Right hindlimb (tissue), 1 donor: ENCODE data around the gene RPS18.
A peak's percentile ranks its signal among the peaks of the same experiment; 100 is the strongest.
"Not testable (repeated sequence)": the region's sequence is repeated elsewhere in the genome, so short reads cannot be mapped to it uniquely, and the experiment has no call there.

ENCODE experiments used
- DNase-seq: peaks from one replicate; pipeline ENCODE4 v3.0.0-alpha.2; 2018

Gene RPS18

DNA sequence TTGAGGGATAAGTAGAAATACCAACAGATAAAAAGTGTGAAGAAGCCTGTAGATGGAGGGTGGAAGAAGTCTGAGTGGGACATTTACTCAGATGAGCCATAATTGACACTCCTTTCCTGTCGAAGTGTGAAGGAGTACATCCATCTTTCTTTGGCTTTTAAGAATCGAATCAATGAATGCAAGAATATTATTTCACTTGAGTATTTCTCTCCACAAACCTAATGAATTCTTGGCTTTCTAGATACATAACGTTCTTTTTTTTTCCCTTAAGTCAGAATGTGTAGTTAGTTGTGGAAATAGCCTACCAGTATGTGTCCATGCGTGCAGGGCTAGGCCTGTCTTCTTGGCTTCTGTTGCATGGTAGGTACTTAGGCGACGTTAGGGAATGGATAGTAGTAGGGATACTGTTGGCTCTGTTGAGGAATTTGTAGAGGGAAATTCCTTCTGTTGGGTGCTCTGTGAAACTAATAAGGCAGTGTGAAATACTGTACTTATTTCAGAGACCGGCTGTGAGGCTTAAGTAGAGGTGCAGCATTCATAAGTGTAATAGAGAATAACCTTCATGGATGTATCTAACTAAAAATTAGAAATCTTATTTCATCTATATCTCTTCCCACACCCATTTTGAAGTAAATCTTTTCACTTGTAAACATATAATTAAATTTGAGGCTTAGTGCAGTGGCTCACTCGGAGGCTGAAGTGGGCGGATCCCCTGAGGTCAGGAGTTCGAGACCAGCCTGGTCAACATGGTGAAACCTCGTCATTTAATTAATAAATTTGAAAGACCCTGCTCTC, 1.5 kb downstream of the RPS18 start:
- DNase-seq, result no peak

DNA sequence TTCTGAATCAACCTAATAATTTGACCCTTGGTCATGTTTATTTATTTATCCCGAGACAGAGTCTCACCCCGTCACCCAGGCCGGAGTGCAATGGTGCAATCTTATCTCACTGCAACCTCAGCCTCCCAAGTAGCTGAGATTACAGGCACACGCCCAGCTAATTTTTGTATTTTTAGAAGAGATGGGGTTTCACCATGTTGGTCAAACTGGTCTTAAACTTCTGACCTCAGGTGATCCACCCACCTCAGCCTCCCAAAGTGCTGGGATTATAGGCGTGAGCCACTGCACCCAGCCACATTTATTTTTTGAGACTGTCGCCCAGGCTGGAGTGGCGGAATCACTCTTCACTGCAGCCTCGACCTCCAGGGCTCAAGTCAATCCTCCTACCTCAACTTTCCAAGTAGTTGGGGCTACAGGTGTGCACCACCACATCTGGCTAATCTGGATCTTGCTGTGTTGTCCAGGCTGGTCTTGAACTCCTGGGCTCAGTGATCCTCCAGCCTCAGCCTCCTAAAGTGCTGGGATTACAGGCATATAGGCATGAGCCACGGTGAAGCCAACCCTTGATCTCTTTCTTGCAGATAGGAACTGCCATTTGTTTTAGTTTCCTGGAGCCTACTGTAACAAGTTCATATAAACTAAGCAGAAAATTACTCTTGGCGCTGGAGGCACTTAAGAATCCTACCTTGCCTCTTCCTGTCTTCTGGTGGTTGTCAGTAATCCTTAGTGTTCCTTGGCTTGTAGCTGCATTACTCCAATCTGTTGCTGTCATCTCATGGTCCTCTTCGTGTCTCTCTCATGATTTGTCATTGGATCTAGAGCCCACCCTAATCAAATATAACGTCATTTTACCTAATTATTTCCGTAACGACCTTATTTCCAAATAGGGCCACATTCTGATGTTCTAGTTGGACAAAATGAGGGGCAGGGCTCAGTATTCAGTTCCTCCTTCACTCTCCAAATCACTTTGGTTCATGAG, 2.3 kb downstream of the RPS18 start:
- no peak for DNase-seq

DNA sequence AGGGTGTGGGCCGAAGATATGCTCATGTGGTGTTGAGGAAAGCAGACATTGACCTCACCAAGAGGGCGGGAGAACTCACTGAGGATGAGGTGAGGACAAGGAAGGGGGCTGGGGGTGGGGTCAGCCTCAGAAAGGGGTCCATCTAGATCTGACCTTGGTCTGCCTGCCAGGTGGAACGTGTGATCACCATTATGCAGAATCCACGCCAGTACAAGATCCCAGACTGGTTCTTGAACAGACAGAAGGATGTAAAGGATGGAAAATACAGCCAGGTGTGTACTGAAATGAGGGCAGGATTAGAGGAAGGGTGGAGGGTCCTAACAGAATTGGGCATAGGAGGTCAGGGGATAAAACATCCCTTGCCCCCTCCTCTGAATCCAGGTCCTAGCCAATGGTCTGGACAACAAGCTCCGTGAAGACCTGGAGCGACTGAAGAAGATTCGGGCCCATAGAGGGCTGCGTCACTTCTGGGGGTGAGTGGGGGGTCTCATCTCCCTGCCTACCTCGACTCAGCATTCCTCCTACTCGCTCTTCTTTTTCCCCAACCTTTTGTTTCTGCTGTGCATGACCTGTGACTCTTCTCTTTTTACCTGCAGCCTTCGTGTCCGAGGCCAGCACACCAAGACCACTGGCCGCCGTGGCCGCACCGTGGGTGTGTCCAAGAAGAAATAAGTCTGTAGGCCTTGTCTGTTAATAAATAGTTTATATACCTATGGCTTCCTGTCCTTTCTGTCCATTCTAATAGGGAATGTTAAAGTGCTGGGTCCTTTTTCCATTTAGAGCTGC, 4.1 kb downstream of the RPS18 start:
- not testable (repeated sequence) for DNase-seq

DNA sequence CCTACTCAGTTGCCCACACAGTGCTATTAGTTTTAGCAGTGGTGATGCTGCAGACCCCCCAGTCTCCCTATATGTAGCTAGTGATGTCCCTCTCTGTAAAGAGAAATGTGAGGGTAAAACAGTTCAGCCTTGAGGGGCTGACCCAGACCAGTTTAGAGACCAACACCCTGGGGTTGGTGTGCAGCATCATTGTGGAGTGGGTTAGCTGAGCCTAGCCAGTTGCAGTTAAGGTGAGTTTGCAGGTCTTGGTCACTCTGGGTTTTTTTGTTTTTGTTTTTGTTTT, 4.6 kb downstream of the RPS18 start:
- no peak for DNase-seq

DNA sequence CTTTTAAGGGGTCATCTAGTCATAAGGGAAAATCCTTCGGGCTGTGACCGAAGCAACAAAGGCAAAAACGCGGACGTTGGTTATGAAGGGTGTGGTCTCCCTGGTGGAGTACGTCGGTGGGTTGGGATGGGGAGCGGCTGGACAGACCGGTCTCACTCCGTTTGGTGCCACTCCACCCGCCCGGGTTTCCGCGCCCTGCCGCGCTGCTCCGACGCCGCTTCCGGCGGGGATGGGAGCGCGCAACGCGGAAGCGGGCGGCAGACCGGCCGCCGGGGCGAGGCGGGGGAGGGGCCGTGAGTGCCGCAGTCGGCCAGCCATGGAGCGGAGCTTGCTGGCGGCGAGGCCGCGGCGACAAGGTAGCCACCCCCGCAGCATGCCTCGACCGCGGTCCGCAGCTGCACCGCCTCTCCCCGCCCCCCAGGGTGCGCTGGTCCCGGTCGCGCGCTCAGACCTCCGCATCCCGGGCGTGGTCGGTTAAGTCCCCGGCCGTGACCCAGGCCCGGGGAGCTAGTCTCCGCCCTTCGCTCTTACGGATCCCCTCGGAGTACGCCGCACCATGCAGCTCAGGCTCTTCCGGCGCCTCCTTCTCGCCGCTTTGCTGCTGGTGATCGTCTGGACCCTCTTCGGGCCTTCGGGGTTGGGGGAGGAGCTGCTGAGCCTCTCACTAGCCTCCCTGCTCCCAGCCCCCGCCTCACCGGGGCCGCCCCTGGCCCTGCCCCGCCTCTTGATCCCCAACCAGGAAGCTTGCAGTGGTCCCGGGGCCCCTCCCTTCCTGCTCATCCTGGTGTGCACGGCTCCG, 5.2 kb downstream of the RPS18 start, which contains the start of gene B3GALT4:
TSS of gene B3GALT4 (plus strand) at position 260 of the 799 bp plus-strand sequence. CDS start at position 557, 297 bp downstream.
- peak; percentile 90 for DNase-seq

DNA sequence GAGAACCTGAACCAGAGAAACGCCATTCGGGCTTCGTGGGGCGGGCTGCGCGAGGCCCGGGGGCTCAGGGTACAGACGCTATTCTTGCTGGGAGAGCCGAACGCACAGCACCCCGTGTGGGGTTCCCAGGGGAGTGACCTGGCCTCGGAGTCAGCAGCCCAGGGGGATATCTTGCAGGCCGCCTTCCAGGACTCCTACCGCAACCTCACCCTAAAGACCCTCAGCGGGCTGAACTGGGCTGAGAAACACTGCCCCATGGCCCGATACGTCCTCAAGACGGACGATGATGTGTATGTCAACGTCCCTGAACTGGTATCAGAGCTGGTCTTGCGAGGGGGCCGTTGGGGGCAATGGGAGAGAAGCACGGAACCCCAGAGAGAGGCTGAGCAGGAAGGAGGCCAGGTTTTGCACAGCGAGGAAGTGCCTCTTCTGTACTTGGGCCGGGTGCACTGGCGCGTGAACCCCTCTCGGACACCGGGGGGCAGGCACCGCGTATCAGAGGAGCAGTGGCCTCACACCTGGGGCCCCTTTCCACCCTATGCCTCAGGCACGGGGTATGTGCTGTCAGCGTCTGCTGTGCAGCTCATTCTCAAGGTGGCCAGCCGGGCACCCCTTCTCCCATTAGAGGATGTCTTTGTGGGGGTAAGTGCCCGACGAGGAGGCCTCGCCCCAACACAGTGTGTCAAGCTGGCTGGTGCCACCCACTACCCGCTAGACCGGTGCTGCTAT, 6.0 kb downstream of the RPS18 start:
- DNase-seq, result no peak

DNA sequence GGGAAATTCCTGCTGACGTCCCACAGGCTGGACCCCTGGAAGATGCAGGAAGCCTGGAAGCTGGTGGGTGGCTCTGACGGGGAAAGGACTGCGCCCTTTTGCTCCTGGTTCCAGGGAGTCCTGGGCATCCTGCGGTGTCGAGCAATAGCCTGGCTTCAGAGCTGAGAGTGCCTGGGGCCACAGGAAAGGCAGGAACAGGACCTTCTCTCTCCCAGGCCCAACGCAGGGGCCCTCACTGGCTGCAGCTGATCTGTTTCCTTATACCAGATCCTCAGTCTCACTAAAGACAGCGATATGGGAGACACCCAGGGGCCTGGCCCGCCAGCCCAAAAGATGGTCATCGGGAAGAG, 6.5 kb downstream of the RPS18 start:
- DNase-seq, result no peak

DNA sequence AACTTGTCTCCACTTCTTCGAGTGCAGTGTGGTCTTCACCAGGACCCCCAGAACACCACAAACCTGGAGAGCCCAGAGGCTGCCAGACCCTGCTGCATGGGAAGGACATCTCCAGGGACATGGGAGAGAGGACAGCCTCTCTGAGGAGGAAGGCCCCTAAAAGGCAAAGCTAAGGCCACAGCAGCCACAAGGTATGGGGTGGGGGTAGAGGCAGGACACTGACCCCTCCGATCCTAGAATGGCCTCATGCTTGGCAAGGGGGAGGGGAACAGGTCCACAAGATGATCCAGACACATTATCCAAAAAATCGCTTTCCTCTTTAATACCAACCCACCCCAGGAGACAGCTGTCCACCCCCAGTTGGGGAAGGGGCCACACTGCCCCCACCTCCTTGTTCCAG, 6.9 kb downstream of the RPS18 start:
- DNase-seq, result no peak

DNA sequence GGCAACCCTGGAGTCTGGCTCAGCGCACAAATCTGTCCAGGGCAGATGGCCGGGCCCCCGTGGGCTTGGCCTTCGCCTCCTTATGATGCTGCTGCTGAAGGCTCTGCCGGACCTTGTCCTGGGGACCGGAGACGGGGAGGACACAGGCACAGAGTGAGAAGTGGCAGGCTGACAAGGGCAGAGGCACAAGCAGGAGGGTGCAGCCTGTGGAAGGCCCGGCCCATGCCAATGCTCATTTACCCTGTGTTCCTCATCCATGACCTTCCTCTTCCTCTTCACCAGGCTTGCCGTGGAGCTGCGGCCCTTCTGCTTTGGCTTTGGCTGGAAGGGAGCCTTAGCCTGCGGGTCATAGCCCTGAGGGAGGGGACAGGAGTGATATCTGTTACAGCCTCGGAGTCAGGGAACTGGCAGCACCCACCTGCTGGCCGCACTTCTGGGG, 7.4 kb downstream of the RPS18 start:
- DNase-seq, result no peak

DNA sequence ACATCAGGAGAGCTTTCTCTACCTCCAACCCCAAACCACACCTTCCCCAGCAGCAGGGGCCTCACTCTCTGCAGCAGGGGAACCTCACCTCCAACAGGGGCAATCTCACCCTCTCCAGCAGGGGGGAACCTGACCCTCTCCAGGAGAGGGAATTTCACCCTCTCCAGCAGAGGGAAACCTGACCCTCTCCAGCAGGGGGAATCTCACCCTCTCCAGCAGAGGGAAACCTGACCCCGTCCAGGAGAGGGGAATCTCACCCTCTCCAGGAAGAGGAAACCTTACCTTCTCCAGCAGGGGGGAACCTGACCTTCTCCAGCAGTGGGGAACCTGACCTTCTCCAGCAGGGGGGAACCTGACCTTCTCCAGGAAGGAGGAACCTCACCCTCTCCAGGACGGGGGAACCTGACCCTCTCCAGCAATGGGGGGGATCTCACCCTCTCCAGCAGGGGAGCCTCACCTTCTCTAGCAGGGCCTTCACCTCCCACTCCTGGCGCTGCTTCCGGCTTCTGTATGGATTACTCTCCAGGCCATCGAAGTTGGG, 8.2 kb downstream of the RPS18 start:
- no peak for DNase-seq

DNA sequence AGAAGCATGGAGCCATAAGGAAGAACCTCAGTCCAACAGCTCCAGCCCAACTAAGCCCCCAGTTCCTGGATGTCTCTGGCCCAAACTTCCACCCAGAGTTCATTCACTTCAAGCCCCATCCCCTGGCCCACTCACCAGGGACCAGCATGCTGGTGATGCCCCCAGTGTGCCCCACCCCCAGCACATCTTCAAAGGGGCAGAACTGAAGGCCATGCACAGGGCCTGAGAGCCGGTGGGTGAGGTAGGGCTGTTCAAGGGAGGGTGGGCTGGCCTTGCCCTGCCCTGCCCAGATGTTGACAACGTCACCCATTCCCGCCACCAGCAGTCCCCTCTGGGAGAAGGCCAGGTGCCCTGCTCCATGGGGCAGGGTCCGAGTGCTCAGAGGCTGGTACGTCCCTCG, 8.7 kb downstream of the RPS18 start:
- DNase-seq, result no peak

DNA sequence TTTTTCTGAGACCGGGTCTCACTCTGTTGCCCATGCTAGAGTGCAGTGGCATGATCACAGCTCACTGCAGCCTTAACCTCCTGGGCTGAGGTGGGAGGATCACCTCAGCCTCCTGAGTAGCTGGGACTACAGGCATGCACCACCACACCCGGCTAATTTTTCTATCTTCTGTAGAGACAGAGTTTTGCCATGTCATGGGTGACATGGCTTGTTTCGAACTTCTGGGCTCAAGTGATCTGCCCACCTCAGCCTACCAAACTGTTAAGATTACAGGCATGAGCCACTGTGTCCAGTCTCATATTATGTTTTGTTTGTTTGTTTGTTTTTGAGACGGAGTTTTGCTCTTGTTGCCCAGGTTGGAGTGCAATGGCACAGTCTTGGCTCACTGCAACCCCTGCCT, 13.3 kb downstream of the RPS18 start:
- DNase-seq, result not testable (repeated sequence)

DNA sequence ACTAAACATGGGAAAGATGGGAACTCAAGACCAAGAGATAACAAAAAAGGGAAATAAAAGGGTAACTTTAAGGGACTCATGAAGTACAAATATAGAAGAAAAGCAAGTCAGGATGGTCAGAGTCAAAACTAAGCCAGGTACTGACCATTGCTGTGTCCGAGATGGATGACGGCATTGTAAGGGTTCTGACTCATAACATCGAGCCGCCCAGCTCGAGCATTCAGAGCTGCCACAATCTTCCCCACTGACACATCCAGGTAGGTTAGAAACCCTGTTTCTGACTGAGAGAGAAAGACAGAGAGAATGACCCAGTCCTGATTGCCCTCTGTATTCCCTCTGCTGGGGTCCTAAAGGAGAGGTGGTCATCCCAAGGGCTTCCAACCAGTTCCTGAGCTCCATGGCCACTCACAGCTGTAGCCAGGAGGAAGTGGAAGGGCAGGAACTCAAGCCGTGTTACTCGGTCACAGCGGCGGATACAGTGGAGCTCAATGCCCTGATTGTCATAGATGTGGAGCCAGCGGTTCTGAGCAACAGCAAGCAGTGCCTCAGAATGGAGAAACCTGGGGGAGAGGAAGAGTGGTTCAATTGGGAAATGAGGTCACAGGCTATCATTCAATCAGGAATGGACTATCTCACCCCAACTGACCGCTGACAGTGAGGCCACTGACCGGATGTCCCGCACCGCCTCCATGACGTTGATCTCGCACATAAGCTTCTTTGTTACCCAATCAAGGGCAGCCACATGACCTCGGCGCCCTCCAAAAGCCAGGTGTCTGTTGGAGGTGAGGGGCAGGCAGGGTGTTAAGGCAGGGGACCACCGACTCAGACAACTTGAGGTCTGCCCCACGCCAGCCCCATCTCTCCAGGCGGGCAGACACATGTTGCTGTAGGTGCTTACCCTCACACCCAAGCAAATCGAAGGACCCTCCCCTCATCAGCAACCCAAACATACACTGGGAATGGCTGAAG, 15.4 kb downstream of the RPS18 start:
- DNase-seq, result no peak

DNA sequence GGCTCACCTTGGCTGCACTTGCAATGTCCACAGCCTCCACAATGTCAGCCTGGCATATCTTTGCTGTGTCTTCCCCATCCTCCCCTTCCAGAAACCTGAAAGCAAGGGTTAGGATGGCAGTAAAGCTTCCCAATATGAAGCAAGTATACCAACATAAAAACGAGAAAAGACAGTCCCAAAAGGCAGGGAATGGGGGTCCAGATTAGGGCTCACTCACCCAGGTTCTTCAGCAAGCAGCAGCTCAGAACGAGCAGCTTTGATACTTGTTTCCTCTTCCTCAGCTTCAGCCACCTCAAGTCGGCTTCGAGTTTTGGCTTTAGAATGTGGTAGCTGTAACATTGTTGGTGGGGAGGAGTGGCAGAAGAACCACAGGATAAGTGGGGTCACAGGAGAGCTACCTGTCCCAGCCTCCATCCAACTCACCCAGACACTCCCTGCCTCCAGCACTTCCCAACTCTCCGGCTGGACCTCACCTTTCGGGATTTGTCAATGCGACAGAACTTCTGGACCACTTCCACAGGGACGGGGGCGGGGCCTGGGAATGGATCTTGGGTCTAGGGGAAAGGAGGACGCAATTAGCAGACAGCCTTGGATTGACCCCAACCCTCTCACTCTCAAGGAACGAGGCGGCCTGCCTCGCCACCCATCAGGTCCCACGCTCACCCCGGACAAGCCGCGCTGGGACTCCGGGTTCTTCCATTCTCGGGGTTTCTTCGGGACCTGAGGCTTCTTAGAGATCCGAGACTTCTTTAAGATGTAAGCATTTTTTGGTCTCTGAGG, 16.5 kb downstream of the RPS18 start:
- no peak for DNase-seq

DNA sequence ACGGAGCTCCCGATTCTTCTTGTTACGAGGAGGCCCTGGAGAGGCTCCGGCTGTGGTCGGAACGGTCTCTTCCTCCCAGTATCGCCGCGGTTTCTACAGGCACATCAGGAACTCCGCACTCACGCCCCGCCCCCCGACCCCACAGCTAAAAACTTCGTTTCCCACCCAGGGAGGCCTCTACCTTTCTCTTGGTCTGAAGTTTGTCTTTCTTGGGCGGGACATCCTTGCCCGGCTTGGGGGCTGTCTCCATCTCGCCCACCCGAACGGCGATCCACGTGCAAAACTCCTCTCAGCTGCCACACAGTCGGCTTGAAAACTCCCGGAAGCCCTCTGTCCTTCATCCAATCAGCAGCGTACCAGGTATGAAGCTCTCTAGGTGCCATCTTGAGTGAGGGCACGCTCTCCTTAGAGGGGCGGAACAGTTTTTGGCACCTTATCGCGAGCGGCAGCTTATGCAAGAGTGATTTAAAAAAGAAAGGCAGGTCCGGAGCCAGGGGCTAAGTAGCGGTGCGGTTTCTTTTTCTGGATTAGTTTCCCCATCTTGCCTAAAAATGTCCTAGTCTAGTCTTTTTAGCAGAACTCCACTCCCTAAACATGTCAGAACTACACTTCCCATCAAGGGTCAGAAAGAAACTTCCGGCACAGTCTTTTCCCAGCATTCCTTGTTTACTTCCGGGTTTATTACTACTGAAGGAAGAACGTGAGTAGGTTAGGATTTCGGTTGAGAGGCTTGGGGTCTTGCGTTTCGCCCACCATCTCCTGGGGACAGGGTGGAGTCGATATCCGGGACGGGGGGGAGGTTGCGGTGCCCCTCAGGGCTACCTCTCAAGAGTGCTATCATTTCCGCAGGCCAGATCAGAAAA, 17.3 kb downstream of the RPS18 start, which contains the start of the genes PFDN6 and WDR46:
TSS of gene PFDN6 (plus strand) at position 681 of the 863 bp plus-strand sequence. CDS start 256 bp downstream, outside the sequence.
TSS of gene WDR46 (minus strand) at position 319 of the 863 bp plus-strand sequence. CDS start at position 250, 69 bp downstream.
- DNase-seq, result peak; percentile 92

DNA sequence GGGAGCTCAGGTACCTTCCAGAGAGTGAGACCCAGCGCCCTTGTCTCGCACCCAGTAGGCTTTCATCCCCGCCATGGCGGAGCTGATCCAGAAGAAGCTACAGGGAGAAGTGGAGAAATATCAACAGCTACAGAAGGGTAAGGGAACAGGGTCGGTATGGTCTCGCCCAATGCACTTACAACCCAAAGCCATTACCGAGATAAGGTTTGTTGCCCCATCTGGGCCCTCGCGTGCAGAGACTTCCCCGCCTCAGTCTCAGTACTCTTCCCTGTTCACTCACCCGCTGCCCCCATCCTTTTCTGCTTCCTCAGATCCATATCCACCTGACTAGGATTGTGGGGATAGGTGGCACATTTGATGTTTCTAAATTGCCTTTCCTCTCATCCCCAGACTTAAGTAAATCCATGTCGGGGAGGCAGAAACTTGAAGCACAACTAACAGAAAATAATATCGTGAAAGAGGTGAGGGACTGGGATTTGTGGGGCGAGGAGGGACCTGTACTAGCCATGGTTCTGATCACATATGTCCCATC, 18.0 kb downstream of the RPS18 start:
- DNase-seq, result no peak

DNA sequence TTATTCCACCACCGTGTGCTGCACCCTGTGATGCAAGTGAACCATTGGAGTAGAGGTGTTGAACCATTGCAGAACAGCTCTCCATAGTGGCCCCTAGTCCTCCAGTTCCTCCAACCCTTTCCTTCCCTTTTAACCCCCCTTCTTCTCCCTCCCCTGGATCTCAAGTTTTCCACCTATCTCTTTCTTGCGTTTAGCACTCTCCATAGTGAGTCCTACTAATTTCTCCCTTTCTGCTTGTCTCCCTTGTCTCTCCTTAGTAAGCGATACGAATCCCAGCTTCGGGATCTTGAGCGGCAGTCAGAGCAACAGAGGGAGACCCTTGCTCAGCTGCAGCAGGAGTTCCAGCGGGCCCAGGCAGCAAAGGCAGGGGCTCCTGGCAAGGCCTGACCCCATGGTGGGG, 18.6 kb downstream of the RPS18 start:
- DNase-seq, result no peak
